ENCODE results near the gene ZIC5. TPM values are rescaled to one million over a fixed set of nuclear protein-coding genes. Genes with fewer than 3 reads are reported as not detected.

The ZIC5 gene
- total and polyA plus RNA-seq, 2 of the 13 experiments (the other 11 are each of a cell fraction or from before 2014, with no cell fraction given), result 0.02 to 0.07 TPM

DNA sequence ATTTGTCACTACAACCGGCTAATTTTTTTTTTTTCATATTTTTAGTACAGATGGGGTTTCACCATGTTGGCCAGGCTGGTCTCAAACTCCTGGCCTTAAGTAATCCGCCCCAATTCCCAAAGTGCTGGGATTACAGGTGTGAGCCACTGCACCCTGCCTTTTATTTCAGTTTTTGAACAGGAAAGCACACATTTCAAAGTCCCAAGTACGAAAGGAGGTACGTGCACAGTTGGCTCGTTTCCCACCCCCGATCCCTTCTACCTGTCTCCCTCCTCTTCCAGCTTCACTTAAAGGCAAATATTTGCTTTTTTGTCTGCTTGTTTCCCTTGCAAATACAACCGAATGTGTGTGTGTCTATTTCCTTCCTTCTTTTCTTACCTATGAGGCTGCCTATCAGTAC, 30.5 kb downstream of the ZIC5 start (continued):
- TF ChIP-seq, protein P1, sequence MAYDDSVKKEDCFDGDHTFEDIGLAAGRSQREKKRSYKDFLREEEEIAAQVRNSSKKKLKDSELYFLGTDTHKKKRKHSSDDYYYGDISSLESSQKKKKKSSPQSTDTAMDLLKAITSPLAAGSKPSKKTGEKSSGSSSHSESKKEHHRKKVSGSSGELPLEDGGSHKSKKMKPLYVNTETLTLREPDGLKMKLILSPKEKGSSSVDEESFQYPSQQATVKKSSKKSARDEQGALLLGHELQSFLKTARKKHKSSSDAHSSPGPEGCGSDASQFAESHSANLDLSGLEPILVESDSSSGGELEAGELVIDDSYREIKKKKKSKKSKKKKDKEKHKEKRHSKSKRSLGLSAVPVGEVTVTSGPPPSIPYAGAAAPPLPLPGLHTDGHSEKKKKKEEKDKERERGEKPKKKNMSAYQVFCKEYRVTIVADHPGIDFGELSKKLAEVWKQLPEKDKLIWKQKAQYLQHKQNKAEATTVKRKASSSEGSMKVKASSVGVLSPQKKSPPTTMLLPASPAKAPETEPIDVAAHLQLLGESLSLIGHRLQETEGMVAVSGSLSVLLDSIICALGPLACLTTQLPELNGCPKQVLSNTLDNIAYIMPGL (CRISPR knock-in tag; IDR thresholded peaks at IDR 0.05; ENCODE audit: borderline replicate concordance in 1 of 2, low read depth in 1 of 2), result 0 out of 4 replicates have a peak, but pooled peaks of 1 of the 2 experiments have one; percentile 20
- TF ChIP-seq STAT5B (CRISPR knock-in tag; IDR thresholded peaks at IDR 0.05), result no peak
- TF ChIP-seq, protein P2, sequence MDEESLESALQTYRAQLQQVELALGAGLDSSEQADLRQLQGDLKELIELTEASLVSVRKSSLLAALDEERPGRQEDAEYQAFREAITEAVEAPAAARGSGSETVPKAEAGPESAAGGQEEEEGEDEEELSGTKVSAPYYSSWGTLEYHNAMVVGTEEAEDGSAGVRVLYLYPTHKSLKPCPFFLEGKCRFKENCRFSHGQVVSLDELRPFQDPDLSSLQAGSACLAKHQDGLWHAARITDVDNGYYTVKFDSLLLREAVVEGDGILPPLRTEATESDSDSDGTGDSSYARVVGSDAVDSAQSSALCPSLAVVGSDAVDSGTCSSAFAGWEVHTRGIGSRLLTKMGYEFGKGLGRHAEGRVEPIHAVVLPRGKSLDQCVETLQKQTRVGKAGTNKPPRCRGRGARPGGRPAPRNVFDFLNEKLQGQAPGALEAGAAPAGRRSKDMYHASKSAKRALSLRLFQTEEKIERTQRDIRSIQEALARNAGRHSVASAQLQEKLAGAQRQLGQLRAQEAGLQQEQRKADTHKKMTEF (CRISPR knock-in tag; IDR thresholded peaks at IDR 0.05), result peak; percentile 57
- TF ChIP-seq U2AF1 (optimal IDR thresholded peaks at IDR 0.05; ENCODE audit: low read depth, low read length), result no peak
- no peak for TF ChIP-seq TOE1 (CRISPR knock-in tag; IDR thresholded peaks at IDR 0.05)
- TF ChIP-seq, protein P3, sequence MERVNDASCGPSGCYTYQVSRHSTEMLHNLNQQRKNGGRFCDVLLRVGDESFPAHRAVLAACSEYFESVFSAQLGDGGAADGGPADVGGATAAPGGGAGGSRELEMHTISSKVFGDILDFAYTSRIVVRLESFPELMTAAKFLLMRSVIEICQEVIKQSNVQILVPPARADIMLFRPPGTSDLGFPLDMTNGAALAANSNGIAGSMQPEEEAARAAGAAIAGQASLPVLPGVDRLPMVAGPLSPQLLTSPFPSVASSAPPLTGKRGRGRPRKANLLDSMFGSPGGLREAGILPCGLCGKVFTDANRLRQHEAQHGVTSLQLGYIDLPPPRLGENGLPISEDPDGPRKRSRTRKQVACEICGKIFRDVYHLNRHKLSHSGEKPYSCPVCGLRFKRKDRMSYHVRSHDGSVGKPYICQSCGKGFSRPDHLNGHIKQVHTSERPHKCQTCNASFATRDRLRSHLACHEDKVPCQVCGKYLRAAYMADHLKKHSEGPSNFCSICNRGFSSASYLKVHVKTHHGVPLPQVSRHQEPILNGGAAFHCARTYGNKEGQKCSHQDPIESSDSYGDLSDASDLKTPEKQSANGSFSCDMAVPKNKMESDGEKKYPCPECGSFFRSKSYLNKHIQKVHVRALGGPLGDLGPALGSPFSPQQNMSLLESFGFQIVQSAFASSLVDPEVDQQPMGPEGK (CRISPR knock-in tag; IDR thresholded peaks at IDR 0.05), result peak; percentile 75
- no peak for TF ChIP-seq ATF7 (IDR thresholded peaks at IDR 0.05)
- no peak for TF ChIP-seq ATF7 (CRISPR knock-in tag; IDR thresholded peaks at IDR 0.05)
- TF ChIP-seq, protein P4, sequence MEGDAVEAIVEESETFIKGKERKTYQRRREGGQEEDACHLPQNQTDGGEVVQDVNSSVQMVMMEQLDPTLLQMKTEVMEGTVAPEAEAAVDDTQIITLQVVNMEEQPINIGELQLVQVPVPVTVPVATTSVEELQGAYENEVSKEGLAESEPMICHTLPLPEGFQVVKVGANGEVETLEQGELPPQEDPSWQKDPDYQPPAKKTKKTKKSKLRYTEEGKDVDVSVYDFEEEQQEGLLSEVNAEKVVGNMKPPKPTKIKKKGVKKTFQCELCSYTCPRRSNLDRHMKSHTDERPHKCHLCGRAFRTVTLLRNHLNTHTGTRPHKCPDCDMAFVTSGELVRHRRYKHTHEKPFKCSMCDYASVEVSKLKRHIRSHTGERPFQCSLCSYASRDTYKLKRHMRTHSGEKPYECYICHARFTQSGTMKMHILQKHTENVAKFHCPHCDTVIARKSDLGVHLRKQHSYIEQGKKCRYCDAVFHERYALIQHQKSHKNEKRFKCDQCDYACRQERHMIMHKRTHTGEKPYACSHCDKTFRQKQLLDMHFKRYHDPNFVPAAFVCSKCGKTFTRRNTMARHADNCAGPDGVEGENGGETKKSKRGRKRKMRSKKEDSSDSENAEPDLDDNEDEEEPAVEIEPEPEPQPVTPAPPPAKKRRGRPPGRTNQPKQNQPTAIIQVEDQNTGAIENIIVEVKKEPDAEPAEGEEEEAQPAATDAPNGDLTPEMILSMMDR (CRISPR knock-in tag; IDR thresholded peaks at IDR 0.05), result no peak
- no peak for TF ChIP-seq HBP1 (CRISPR knock-in tag; IDR thresholded peaks at IDR 0.05; ENCODE audit: low read depth)
- TF ChIP-seq ZNF317 (CRISPR knock-in tag; IDR thresholded peaks at IDR 0.05), result peak; percentile 66; the same call in 1 of the 2 replicates
- TF ChIP-seq IRF2 (CRISPR knock-in tag; IDR thresholded peaks at IDR 0.05), result peak; percentile 61; the same call in 1 of the 2 replicates
- TF ChIP-seq ADNP (CRISPR knock-in tag; IDR thresholded peaks at IDR 0.05), result 0 out of 2 replicates have a peak, but pooled peaks have one; percentile 27
- no peak for TF ChIP-seq ZNF30 (CRISPR knock-in tag; IDR thresholded peaks at IDR 0.05)
- TF ChIP-seq ZNF629 (CRISPR knock-in tag; conservative IDR thresholded peaks at IDR 0.05), result 0 out of 2 replicates have a peak, but pooled peaks have one; percentile 10
- TF ChIP-seq ZC3H13 (CRISPR knock-in tag; IDR thresholded peaks at IDR 0.05), result no peak
- TF ChIP-seq ZNF768 (CRISPR knock-in tag; IDR thresholded peaks at IDR 0.05), result no peak
- TF ChIP-seq KDM2A (CRISPR knock-in tag; IDR thresholded peaks at IDR 0.05; ENCODE audit: borderline replicate concordance, low read depth), result no peak
- no peak for TF ChIP-seq ZFAT (CRISPR knock-in tag; conservative IDR thresholded peaks at IDR 0.05)
- TF ChIP-seq HDAC2 (CRISPR knock-in tag; IDR thresholded peaks at IDR 0.05), result peak; percentile 93
- no peak for TF ChIP-seq SAFB2 (CRISPR knock-in tag; IDR thresholded peaks at IDR 0.05; ENCODE audit: borderline replicate concordance, low read depth)
